ENCODE measurements around the gene ZNF420.
A peak's percentile ranks its signal among the peaks of the same experiment; 100 is the strongest.
"Not testable (repeated sequence)": the region's sequence is repeated elsewhere in the genome, so short reads cannot be mapped to it uniquely, and the experiment has no call there.

Gene ZNF420

DNA sequence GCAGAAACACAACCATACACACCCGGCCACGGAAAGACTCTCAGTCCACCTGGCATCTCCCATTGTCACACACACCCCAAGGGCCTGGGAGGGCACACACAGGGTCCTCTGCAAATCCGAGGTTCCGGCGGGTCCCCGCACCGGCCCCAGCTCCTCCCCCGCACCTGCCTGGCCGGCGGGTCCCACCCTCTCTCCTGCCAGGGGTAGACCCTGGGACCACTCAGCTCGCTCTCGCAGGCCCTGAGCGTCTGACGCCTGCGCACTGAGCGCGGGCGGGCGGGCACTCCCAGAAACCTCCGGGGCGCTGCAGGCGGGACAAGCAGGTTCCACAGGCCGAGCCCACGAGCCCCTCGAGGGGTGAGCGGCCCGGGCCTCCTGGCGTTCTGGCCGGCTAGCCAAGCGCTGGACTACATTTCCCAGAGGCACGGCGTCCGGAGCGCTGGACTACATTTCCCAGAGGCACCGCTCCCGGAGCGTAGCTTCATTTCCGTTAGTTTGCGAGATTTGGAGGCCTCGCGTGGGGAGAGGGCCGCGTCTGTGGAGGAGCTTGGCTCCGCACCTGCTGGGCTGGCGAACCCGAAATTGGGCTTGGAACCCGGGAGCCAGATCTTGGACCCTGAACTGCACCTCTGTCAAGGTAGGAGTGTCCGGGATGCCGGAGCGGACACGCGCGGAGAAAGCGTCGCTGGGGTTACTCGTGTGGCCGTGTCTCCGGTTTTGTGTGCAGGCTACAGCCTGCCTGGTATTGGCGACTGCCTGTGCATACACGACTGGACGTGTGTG is at the start of gene ZNF420:
TSS of gene ZNF420 (plus strand) at position 500 of the 783 bp plus-strand sequence. CDS start 10,686 bp downstream, outside the sequence.
- peak within 1 kb of the TSS; percentile 60 to 85 (median 80) for H3K27ac ChIP-seq
- H3K4me1 ChIP-seq: peaks cover 7 to 22% (median 16%) of the 10 kb centered on the region in 10 experiments
- H3K4me2 ChIP-seq: peak within 1 kb of the TSS; percentile 85 to 98 (median 91)
- peaks cover 33 to 45% (median 38%) of the 10 kb centered on the region in 11 experiments for H3K9me3 ChIP-seq (replicated peaks in 1 of 11)
- H4K20me1 ChIP-seq: no peaks in the 10 kb centered on the region; a peak in 1 of 22 replicates
- H3K4me3 ChIP-seq: peak within 1 kb of the TSS; percentile 69 to 98 (median 88)
- H3K27me3 ChIP-seq: no peaks in the 10 kb centered on the region
- peak within 1 kb of the TSS; percentile 79 to 93 (median 86) for H3K9ac ChIP-seq
- peaks cover 21 to 35% (median 30%) of the 10 kb centered on the region in 11 experiments for H3K36me3 ChIP-seq
- TF ChIP-seq Cebpa-rat (IDR thresholded peaks at IDR 0.05): no peak

- Histone ChIP-seq H4K20me1 (no peaks in the 10 kb centered on the region), H3K4me2 (no peak overlapping the region), H3K36me3 (no peaks in the 10 kb centered on the region), H3K9me3 (replicated peaks in 1 of 11) (peaks cover 19 to 75% (median 32%) of the 10 kb centered on the region in 11 experiments; a peak in 21 of 22 replicates), H3K4me1 (no peaks in the 10 kb centered on the region), H3K4me3 (no peak overlapping the region), H3K27ac (no peak overlapping the region), H3K27me3 (no peaks in the 10 kb centered on the region), H3K9ac (no peak overlapping the region)
- TF ChIP-seq Cebpa-rat (IDR thresholded peaks at IDR 0.05): no peak
These were observed 33.1 kb upstream of the ZNF420 start for GRCh38 chr19:37045140-37045539.

DNA sequence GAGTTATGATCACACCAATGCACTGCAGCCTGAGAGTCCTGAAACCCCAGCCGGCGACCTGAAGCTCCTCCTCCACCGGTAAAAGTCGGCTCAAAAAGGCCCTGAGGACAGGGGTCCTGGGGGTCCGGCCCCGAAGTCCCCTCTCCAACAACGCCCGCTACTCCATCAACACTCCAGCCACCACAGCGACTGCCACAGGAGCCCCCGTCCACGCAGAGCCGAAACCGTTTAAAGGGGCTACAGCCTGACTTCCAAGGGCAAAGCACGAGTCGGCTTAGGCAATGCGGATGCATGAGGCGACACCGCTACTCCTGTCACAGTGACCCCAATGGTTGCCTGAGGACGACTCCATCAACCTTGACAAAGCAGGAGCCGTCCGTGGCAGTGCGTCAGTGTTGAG is 22.9 kb upstream of the ZNF420 start:
- Histone ChIP-seq H3K9me3 (replicated peaks in 1 of 11) (peaks cover 70 to 82% (median 77%) of the 10 kb centered on the region in 11 experiments), H3K27me3 (no peaks in the 10 kb centered on the region), H4K20me1 (no peaks in the 10 kb centered on the region), H3K27ac (no peak overlapping the region), H3K9ac (no peak overlapping the region), H3K4me3 (no peak overlapping the region), H3K4me2 (no peak overlapping the region), H3K4me1 (no peaks in the 10 kb centered on the region), H3K36me3 (no peaks in the 10 kb centered on the region; a peak in 1 of 22 replicates)
- TF ChIP-seq Cebpa-rat (IDR thresholded peaks at IDR 0.05): no peak

DNA sequence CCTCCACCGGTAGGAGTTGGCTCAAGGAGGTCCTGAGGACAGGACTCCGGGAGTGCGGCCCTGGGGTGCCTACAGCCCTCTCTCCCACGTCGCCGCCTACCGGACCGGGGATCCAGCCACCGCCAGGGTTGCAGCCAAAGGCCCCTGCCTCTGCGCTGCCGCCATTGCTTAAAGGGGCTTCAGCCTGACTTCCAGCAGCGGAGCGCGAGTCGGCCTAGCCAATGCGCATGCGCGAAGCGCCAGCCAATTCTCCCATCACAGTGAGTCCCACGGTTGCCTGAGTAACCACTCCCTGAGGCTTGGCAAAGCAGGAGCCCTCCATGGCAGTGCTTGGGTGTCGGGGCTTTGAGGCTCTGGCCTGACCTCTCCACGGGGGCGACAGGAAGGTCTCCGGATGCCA is 21.5 kb upstream of the ZNF420 start:
- no peak overlapping the region for H3K27ac ChIP-seq
- H3K4me1 ChIP-seq: no peaks in the 10 kb centered on the region
- H3K4me3 ChIP-seq: no peak overlapping the region
- H3K9me3 ChIP-seq (replicated peaks in 1 of 11): peaks cover 78 to 94% (median 85%) of the 10 kb centered on the region in 11 experiments
- no peak for TF ChIP-seq Cebpa-rat (IDR thresholded peaks at IDR 0.05)
- no peaks in the 10 kb centered on the region for H4K20me1 ChIP-seq
- H3K4me2 ChIP-seq: no peak overlapping the region
- H3K27me3 ChIP-seq: no peaks in the 10 kb centered on the region
- no peak overlapping the region for H3K9ac ChIP-seq
- H3K36me3 ChIP-seq: no peaks in the 10 kb centered on the region; a peak in 1 of 22 replicates

GRCh38 chr19:37059142-37059541 is 19.1 kb upstream of the ZNF420 start:
- no peak for TF ChIP-seq Cebpa-rat (IDR thresholded peaks at IDR 0.05)
- H3K36me3 ChIP-seq: no peaks in the 10 kb centered on the region; a peak in 1 of 22 replicates
- no peaks in the 10 kb centered on the region for H3K4me1 ChIP-seq
- H3K4me3 ChIP-seq: no peak overlapping the region
- H3K27me3 ChIP-seq: no peaks in the 10 kb centered on the region
- no peak overlapping the region for H3K27ac ChIP-seq
- no peak overlapping the region for H3K9ac ChIP-seq
- H3K4me2 ChIP-seq: no peak overlapping the region
- no peaks in the 10 kb centered on the region for H4K20me1 ChIP-seq
- H3K9me3 ChIP-seq (replicated peaks in 1 of 11): peaks cover 70 to 84% (median 75%) of the 10 kb centered on the region in 11 experiments

GRCh38 chr19:37064886-37065285 is 13.3 kb upstream of the ZNF420 start:
- peaks cover 47 to 84% (median 66%) of the 10 kb centered on the region in 11 experiments for H3K9me3 ChIP-seq (replicated peaks in 1 of 11)
- H3K27ac ChIP-seq, H3K27me3 ChIP-seq, H3K4me2 ChIP-seq, H4K20me1 ChIP-seq, H3K9ac ChIP-seq, H3K4me3 ChIP-seq, H3K4me1 ChIP-seq, H3K36me3 ChIP-seq: not testable (repeated sequence)

DNA sequence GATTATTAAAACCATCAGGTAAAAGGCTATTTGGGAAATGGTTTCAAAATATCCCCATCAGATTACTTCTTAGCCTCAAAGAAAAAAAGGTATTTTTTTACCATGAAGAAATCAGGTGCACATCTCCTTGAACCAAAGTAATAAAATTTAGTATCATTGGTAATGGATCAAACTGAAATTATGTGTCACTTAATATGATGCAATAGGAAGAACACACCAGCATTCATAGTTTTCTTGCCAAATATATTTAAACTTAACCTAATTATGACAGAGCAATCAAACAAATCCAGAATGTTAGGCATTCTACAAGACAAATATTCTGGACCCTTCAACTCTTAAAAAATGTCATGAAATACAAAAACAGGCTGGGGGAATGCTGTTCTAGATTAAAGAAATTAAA is 4.1 kb upstream of the ZNF420 start:
- no peak for TF ChIP-seq Cebpa-rat (IDR thresholded peaks at IDR 0.05)
- H3K4me2 ChIP-seq: no peak overlapping the region
- no peak overlapping the region for H3K27ac ChIP-seq
- peaks cover 0 to 7% (median 0%) of the 10 kb centered on the region in 11 experiments; a peak in 2 of 22 replicates for H3K36me3 ChIP-seq
- peaks cover 2 to 10% (median 9%) of the 10 kb centered on the region in 10 experiments for H3K4me1 ChIP-seq
- H3K4me3 ChIP-seq: no peak overlapping the region
- no peak overlapping the region for H3K9ac ChIP-seq
- no peaks in the 10 kb centered on the region; a peak in 1 of 22 replicates for H4K20me1 ChIP-seq
- peaks cover 19 to 46% (median 32%) of the 10 kb centered on the region in 11 experiments; a peak in 20 of 22 replicates for H3K9me3 ChIP-seq (replicated peaks in 1 of 11)
- no peaks in the 10 kb centered on the region for H3K27me3 ChIP-seq

GRCh38 chr19:37074819-37075362 is 3.3 kb upstream of the ZNF420 start:
- Histone ChIP-seq H3K4me3 (no peak overlapping the region), H3K27me3 (no peaks in the 10 kb centered on the region), H4K20me1 (no peaks in the 10 kb centered on the region; a peak in 1 of 22 replicates), H3K36me3 (peaks cover 0 to 7% (median 0%) of the 10 kb centered on the region in 11 experiments; a peak in 4 of 22 replicates), H3K9me3 (replicated peaks in 1 of 11) (peaks cover 14 to 38% (median 27%) of the 10 kb centered on the region in 11 experiments), H3K27ac (no peak overlapping the region), H3K9ac (no peak overlapping the region), H3K4me2 (no peak overlapping the region), H3K4me1 (peaks cover 7 to 18% (median 16%) of the 10 kb centered on the region in 10 experiments)
- TF ChIP-seq Cebpa-rat (IDR thresholded peaks at IDR 0.05): no peak

- H3K27me3 ChIP-seq, H3K4me3 ChIP-seq, H3K9ac ChIP-seq, H3K27ac ChIP-seq, H4K20me1 ChIP-seq: not testable (repeated sequence)
- Histone ChIP-seq H3K9me3 (replicated peaks in 1 of 11) (peaks cover 19 to 38% (median 31%) of the 10 kb centered on the region in 11 experiments), H3K4me1 (peaks cover 7 to 22% (median 16%) of the 10 kb centered on the region in 10 experiments), H3K36me3 (peaks cover 5 to 21% (median 14%) of the 10 kb centered on the region in 11 experiments; a peak in 21 of 22 replicates), H3K4me2 (0 out of 22 replicates have a peak overlapping the region, but pooled peaks of 1 of the 11 experiments have one; percentile 83)
These were observed 1.7 kb upstream of the ZNF420 start for GRCh38 chr19:37076524-37076923.
